Stimulated activated CD8-positive, alpha-beta memory T cell treated with anti-CD3 and anti-CD28 coated beads, Interleukin-4, amount 100 ng/mL, for 24 hours (primary cell): ENCODE results near the gene CAMK2B.

ENCODE experiments used
- DNase-seq: peaks from one replicate; pipeline ENCODE4 v3.0.0-alpha.2; 2020; ENCODE audit warnings: low read depth

The CAMK2B gene

GRCh38 chr7:44325201-44325671, at the start of gene CAMK2B:
Gene CAMK2B (minus strand): TSS chr7:44325594. CDS start chr7:44325421, 173 bp downstream.
- DNase-seq: no peak

- no peak for DNase-seq
Observed at GRCh38 chr7:44374007-44374763, 48.8 kb upstream of the CAMK2B start.

GRCh38 chr7:44373418-44373740, 48.0 kb upstream of the CAMK2B start:
- DNase-seq: no peak

- no peak for DNase-seq
Observed at GRCh38 chr7:44372560-44373417, 47.4 kb upstream of the CAMK2B start.

GRCh38 chr7:44368885-44369284, 43.5 kb upstream of the CAMK2B start:
- no peak for DNase-seq

- no peak for DNase-seq
Observed at GRCh38 chr7:44368455-44368854, 43.1 kb upstream of the CAMK2B start.

GRCh38 chr7:44367475-44368043, 42.2 kb upstream of the CAMK2B start:
- no peak for DNase-seq

GRCh38 chr7:44366986-44367385, 41.6 kb upstream of the CAMK2B start:
- DNase-seq: no peak

GRCh38 chr7:44353668-44354067, 28.3 kb upstream of the CAMK2B start:
- no peak for DNase-seq

- DNase-seq: no peak
Observed at GRCh38 chr7:44348851-44349781, 23.7 kb upstream of the CAMK2B start.

- DNase-seq: no peak
Observed at GRCh38 chr7:44348300-44348699, 22.9 kb upstream of the CAMK2B start.

GRCh38 chr7:44347546-44348114, 22.2 kb upstream of the CAMK2B start:
- DNase-seq: no peak

- no peak for DNase-seq
Observed at GRCh38 chr7:44346063-44346462, 20.7 kb upstream of the CAMK2B start.

- DNase-seq: no peak
Observed at GRCh38 chr7:44341401-44341800, 16.0 kb upstream of the CAMK2B start.

GRCh38 chr7:44338600-44338999, 13.2 kb upstream of the CAMK2B start:
- no peak for DNase-seq

GRCh38 chr7:44336491-44336890, 11.1 kb upstream of the CAMK2B start:
- DNase-seq: no peak

- DNase-seq: no peak
Observed at GRCh38 chr7:44335184-44335583, 9.8 kb upstream of the CAMK2B start.

- no peak for DNase-seq
Observed at GRCh38 chr7:44334734-44335097, 9.3 kb upstream of the CAMK2B start.

- DNase-seq: no peak
Observed at GRCh38 chr7:44333911-44334733, 8.7 kb upstream of the CAMK2B start.

- DNase-seq: no peak
Observed at GRCh38 chr7:44331682-44332081, 6.3 kb upstream of the CAMK2B start.

GRCh38 chr7:44330331-44330730, 4.9 kb upstream of the CAMK2B start:
- no peak for DNase-seq
